NCI-H345 treated with DMSO at 0.1 percent for 48 hours (cell line): ENCODE data around the gene TFCP2.

Experiments
- DNase-seq: peaks from one replicate; lab custom pipeline; 2025; ENCODE audit not compliant: unreplicated experiment; lab: John Stamatoyannopoulos, UW

TFCP2 gene

DNA sequence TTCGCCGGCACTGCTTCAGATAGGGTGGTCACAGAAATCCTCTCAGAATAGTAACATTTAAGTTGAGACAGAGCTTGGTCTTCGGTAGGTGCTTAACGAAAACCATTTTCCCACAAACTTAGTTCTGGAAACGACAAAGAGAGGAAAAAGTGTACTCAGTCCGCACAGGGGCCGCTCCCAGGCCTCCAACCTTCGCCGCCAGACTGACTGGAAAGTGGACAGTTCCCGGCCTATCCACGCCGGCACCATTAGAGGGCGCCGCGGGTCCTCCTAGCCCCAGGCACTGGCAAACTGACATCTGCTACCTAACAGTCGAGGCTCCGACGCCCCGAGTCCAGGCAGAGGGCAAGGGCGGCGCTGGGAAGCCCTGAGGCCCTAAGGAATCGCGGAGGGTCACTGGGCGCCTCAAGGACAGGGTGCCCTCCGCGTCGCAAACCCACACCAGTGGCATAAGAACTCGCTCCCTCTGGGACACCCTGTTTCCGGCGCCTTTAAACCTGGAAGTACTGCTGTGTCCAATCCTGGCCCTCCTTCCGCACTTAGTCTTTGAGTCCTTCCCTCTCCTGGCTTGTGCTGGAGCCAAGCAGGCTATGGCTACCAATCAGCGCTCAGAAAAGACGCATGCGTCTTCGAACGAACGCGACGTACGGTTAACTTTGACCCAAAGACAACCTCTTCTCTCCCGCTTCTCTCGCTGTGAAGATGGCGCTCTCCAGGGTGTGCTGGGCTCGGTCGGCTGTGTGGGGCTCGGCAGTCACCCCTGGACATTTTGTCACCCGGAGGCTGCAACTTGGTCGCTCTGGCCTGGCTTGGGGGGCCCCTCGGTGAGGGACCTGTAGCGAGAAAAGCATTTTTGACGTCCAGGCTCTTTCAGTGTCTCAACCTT lies 125.0 kb downstream of the TFCP2 start, which contains the start of gene LETMD1:
TSS of gene LETMD1 (plus strand) at position 673 of the 886 bp plus-strand sequence. CDS start at position 703, 30 bp downstream.
- peak; percentile 66 for DNase-seq
